Measurements from ENCODE around the gene KRTAP21-3. TPM values are rescaled to one million over a fixed set of nuclear protein-coding genes. Genes with fewer than 3 reads are reported as not detected.

The KRTAP21-3 gene
- not detected in 2 replicates for polyA plus RNA-seq
- not detected in 2 replicates for polyA minus RNA-seq

- no peak within 1 kb of the TSS for H3K4me3 ChIP-seq (ENCODE audit: low read length)
- no peaks in the 10 kb centered on the region for H3K9me2 ChIP-seq (ENCODE audit: insufficient read depth, low read length)
- no peak within 1 kb of the TSS for H3K9ac ChIP-seq (ENCODE audit: low read length)
- no peak within 1 kb of the TSS for H3K27ac ChIP-seq (ENCODE audit: low read length)
- H3K36me3 ChIP-seq (ENCODE audit: insufficient read depth, low read length), result no peaks in the 10 kb centered on the region
- no peaks in the 10 kb centered on the region for H4K20me1 ChIP-seq (ENCODE audit: insufficient read depth)
- no peak within 1 kb of the TSS for H2AFZ ChIP-seq (ENCODE audit: low read depth, low read length)
- H3K4me2 ChIP-seq (ENCODE audit: low read length), result no peak within 1 kb of the TSS
- H3F3A ChIP-seq (ENCODE audit: insufficient read depth, low read length, poor library complexity, severe bottlenecking), result no peaks in the 10 kb centered on the region
- no peaks in the 10 kb centered on the region for H3K27me3 ChIP-seq (ENCODE audit: insufficient read depth, low read depth, low read length)
- TF ChIP-seq EZH2 (IDR thresholded peaks at IDR 0.05; ENCODE audit: borderline replicate concordance, insufficient read depth, low read length, poor library complexity, severe bottlenecking), result no peak
- no peak for TF ChIP-seq MXI1 (conservative IDR thresholded peaks at IDR 0.05; ENCODE audit: poor library complexity, severe bottlenecking)
- TF ChIP-seq TAF1 (IDR thresholded peaks at IDR 0.05; ENCODE audit: low read depth), result no peak
- TF ChIP-seq POLR2AphosphoS5 (IDR thresholded peaks at IDR 0.05), result no peak
- no peak for TF ChIP-seq RAD21 (conservative IDR thresholded peaks at IDR 0.05)
- TF ChIP-seq CTCF (IDR thresholded peaks at IDR 0.05; ENCODE audit: poor library complexity, severe bottlenecking), result no peak
- no peak for TF ChIP-seq REST (IDR thresholded peaks at IDR 0.05; ENCODE audit: borderline replicate concordance)
- no peaks in the 10 kb centered on the region for H3K79me2 ChIP-seq (replicated peaks; ENCODE audit: insufficient read depth, low read length)
- H3K9me3 ChIP-seq (ENCODE audit: low read length), result no peaks in the 10 kb centered on the region
Measured at GRCh38 chr21:30718239-30718909, at the start of gene KRTAP21-3. KRTAP21-3 (minus strand) TSS chr21:30718777; CDS start chr21:30718759, 18 bp downstream.

DNA sequence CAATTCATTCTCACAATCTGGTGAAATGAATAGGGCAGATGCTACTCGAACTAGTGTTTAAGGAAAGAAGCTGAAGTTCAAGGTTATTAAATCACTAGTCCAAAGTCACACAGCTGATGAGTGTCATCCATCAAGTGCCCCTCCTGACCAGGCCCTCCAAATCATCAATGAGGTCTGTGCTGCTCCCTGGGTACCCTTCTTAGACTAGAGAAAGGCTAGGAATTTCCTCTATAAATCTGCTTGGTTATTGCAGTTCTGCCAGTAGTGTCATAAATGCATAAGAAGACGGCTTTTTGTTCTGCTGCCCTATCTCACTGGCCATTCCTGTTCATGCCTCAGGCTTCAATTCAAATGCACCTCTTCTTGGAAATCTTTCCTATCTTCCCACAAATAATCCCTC is 42.2 kb upstream of the KRTAP21-3 start:
- TF ChIP-seq MXI1 (conservative IDR thresholded peaks at IDR 0.05; ENCODE audit: poor library complexity, severe bottlenecking) (no peak), CTCF (IDR thresholded peaks at IDR 0.05; ENCODE audit: poor library complexity, severe bottlenecking) (no peak), RAD21 (conservative IDR thresholded peaks at IDR 0.05) (no peak), REST (IDR thresholded peaks at IDR 0.05; ENCODE audit: borderline replicate concordance) (no peak)
- Histone ChIP-seq H2AFZ (ENCODE audit: low read depth, low read length) (no peak overlapping the region), H3F3A (ENCODE audit: insufficient read depth, low read length, poor library complexity, severe bottlenecking) (no peaks in the 10 kb centered on the region), H4K20me1 (ENCODE audit: insufficient read depth) (no peaks in the 10 kb centered on the region), H3K9me2 (ENCODE audit: insufficient read depth, low read length) (no peaks in the 10 kb centered on the region), H3K36me3 (ENCODE audit: insufficient read depth, low read length) (no peaks in the 10 kb centered on the region), H3K27ac (ENCODE audit: low read length) (no peak overlapping the region), H3K4me3 (ENCODE audit: low read length) (no peak overlapping the region), H3K79me2 (replicated peaks; ENCODE audit: insufficient read depth, low read length) (no peaks in the 10 kb centered on the region), H3K9ac (ENCODE audit: low read length) (no peak overlapping the region), H3K27me3 (ENCODE audit: insufficient read depth, low read depth, low read length) (no peaks in the 10 kb centered on the region), H3K4me2 (ENCODE audit: low read length) (no peak overlapping the region), H3K9me3 (ENCODE audit: low read length) (no peaks in the 10 kb centered on the region)

Data from neural cell (in vitro differentiated cells).